SU-DHL-6 (cell line): ENCODE data around the gene KLF2.

Experiments used
- H2AFZ ChIP-seq: fragments of 200-600 bp; sonication (generic); 2 replicates; pipeline ENCODE4 v1.6.1; 2014; ENCODE audit warnings: low read depth, mild to moderate bottlenecking, moderate library complexity, mixed read lengths, antibody characterized with exemption, low read length; ENCODE audit not compliant: severe bottlenecking
- H3F3A ChIP-seq: fragments of 200-600 bp; shearing (Covaris generic); 2 replicates; pipeline ENCODE4 v1.6.0; 2016; ENCODE audit warnings: antibody characterized with exemption, mild to moderate bottlenecking; ENCODE audit not compliant: insufficient read depth
- H3K27ac ChIP-seq: fragments of 200-600 bp; sonication (generic); 2 replicates; pipeline ENCODE4 v1.5.1; 2016; ENCODE audit warnings: low read depth, mild to moderate bottlenecking, low read length, moderate library complexity, mixed read lengths
- H3K27me3 ChIP-seq: fragments of 200-600 bp; sonication (generic), shearing (Covaris generic); 2 replicates; pipeline ENCODE4 v1.6.0; 2014; ENCODE audit warnings: mild to moderate bottlenecking, low read length
- H3K36me3 ChIP-seq: fragments of 200-600 bp; sonication (generic); 2 replicates; pipeline ENCODE4 v1.6.1; 2014; ENCODE audit warnings: mild to moderate bottlenecking, low read length, mixed read lengths
- H3K4me2 ChIP-seq: fragments of 300-600, 200-600 bp; shearing (Covaris generic), sonication (generic); 2 replicates; pipeline ENCODE4 v1.6.0; 2014; ENCODE audit warnings: low read length, low read depth, mild to moderate bottlenecking; ENCODE audit not compliant: poor library complexity, severe bottlenecking
- H3K4me3 ChIP-seq: fragments of 200-600 bp; sonication (generic); 2 replicates; pipeline ENCODE4 v1.5.1; 2014; ENCODE audit warnings: antibody characterized with exemption, low read length, mild to moderate bottlenecking, mixed read lengths; ENCODE audit not compliant: insufficient read depth, poor library complexity, severe bottlenecking
- H3K79me2 ChIP-seq: fragments of 200-600 bp; sonication (generic); 2 replicates; pipeline ENCODE4 v1.6.1; 2014; ENCODE audit warnings: mild to moderate bottlenecking, low read length, moderate library complexity; ENCODE audit not compliant: insufficient read depth
- H3K9ac ChIP-seq: fragments of 200-600 bp; sonication (generic); 2 replicates; pipeline ENCODE4 v1.7.0; 2014; ENCODE audit warnings: mild to moderate bottlenecking, low read length
- H3K9me2 ChIP-seq: fragments of 200-600 bp; sonication (generic); replicated peaks from 2 replicates; pipeline ENCODE4 v1.6.1; 2014; ENCODE audit warnings: low read length; ENCODE audit not compliant: insufficient read depth
- H3K9me3 ChIP-seq: fragments of 200-600 bp; sonication (generic); 2 replicates; pipeline ENCODE4 v1.6.1; 2014; ENCODE audit warnings: low read length, mixed read lengths; ENCODE audit not compliant: insufficient read depth
- H4K20me1 ChIP-seq: fragments of 200-600 bp; sonication (generic); 2 replicates; pipeline ENCODE4 v1.6.1; 2014; ENCODE audit warnings: low read depth, mild to moderate bottlenecking, antibody characterized with exemption, low read length, moderate library complexity, mixed read lengths
- EZH2phosphoT487 ChIP-seq: fragments of 200-600 bp; sonication (generic), shearing (Covaris generic); conservative IDR thresholded peaks from 2 replicates; pipeline ENCODE4 v1.6.1; 2018; ENCODE audit warnings: mild to moderate bottlenecking, antibody characterized with exemption, low read length, moderate library complexity, mixed read lengths
- TF ChIP-seq, protein P1 (sequence below): fragments of 200-600 bp; sonication (generic); IDR thresholded peaks from one replicate; pipeline ENCODE4 v1.5.1; 2017; ENCODE audit warnings: antibody characterized with exemption, mild to moderate bottlenecking, low read length, moderate library complexity; ENCODE audit not compliant: insufficient read depth, poor library complexity, severe bottlenecking

KLF2 gene

DNA sequence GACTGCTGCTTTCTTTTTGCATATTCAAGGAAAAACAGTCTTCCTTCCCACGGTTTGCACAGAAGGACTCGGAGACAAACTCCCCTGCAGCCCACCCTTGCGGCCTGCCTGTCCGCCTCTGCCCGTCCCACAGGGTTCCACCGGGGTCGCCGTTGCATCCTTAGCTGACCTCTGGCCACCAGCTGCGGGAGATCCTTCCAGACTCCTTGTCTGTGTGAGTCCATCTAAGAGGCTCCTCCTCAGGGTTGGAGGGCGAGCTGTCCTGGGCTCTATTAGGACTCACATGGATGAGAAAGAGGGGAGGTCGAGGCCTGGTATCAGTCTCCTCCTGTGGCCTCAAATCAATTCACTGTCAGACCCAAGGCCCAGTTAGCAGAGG, 39.2 kb downstream of the KLF2 start:
- Histone ChIP-seq H4K20me1 (peaks cover 12% of the 10 kb centered on the region; the same call in 1 of the 2 replicates), H2AFZ (no peak overlapping the region), H3K9me3 (no peaks in the 10 kb centered on the region), H3K9me2 (no peaks in the 10 kb centered on the region), H3K4me2 (no peak overlapping the region), H3F3A (peaks cover 15% of the 10 kb centered on the region), H3K79me2 (no peaks in the 10 kb centered on the region; the same call in 1 of the 2 replicates), H3K9ac (no peak overlapping the region), H3K27ac (no peak overlapping the region), H3K4me3 (no peak overlapping the region), H3K27me3 (no peaks in the 10 kb centered on the region), H3K36me3 (no peaks in the 10 kb centered on the region; the same call in 1 of the 2 replicates)
- TF ChIP-seq, protein P1, sequence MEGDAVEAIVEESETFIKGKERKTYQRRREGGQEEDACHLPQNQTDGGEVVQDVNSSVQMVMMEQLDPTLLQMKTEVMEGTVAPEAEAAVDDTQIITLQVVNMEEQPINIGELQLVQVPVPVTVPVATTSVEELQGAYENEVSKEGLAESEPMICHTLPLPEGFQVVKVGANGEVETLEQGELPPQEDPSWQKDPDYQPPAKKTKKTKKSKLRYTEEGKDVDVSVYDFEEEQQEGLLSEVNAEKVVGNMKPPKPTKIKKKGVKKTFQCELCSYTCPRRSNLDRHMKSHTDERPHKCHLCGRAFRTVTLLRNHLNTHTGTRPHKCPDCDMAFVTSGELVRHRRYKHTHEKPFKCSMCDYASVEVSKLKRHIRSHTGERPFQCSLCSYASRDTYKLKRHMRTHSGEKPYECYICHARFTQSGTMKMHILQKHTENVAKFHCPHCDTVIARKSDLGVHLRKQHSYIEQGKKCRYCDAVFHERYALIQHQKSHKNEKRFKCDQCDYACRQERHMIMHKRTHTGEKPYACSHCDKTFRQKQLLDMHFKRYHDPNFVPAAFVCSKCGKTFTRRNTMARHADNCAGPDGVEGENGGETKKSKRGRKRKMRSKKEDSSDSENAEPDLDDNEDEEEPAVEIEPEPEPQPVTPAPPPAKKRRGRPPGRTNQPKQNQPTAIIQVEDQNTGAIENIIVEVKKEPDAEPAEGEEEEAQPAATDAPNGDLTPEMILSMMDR, result no peak
- no peak for TF ChIP-seq EZH2phosphoT487

GRCh38 chr19:16364231-16364865, 39.7 kb downstream of the KLF2 start:
- no peak overlapping the region for H3K9ac ChIP-seq
- H3F3A ChIP-seq, result peaks cover 15% of the 10 kb centered on the region
- no peak overlapping the region for H3K27ac ChIP-seq
- H2AFZ ChIP-seq, result no peak overlapping the region
- H3K79me2 ChIP-seq, result no peaks in the 10 kb centered on the region; the same call in 1 of the 2 replicates
- H4K20me1 ChIP-seq, result peaks cover 14% of the 10 kb centered on the region; the same call in 1 of the 2 replicates
- H3K9me3 ChIP-seq, result no peaks in the 10 kb centered on the region
- no peak overlapping the region for H3K4me3 ChIP-seq
- no peak overlapping the region for H3K4me2 ChIP-seq
- no peaks in the 10 kb centered on the region for H3K27me3 ChIP-seq
- no peaks in the 10 kb centered on the region for H3K9me2 ChIP-seq
- TF ChIP-seq, protein P1, result no peak
- no peak for TF ChIP-seq EZH2phosphoT487
- no peaks in the 10 kb centered on the region; the same call in 1 of the 2 replicates for H3K36me3 ChIP-seq

DNA sequence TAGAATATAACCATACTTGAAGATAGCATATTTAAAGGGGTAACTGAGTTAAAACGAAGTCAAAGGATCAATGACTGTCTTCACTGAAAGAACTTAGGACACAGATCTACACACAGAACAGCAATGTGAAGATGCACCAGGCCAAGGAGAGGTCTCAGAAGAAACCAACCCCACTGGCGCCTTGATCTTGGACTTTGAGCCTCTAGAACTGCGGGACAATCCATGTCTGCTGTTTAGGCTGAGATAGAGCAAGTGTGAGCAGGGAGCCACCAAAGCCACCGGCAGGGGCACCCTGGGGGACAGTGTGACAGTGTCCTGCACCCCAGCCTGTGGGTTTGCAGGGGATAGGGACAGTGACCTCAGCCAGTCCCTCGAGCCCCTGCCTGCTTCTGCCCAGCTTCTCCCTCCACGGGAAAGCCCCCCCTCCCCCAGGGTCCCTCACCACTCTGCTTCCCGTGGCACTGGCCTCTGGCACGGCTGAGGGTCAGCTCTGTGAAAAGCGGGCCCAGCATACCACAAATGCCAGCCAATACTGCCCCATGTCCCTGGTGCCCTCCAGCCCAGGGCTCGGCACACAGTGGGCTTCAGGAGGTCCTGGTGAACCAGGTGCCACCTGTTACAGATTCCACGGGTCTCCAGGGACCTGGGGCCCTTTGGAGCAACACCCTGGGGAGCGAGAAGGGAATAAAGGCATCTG, 40.8 kb downstream of the KLF2 start:
- H4K20me1 ChIP-seq, result peaks cover 16% of the 10 kb centered on the region; the same call in 1 of the 2 replicates
- no peak overlapping the region for H3K9ac ChIP-seq
- TF ChIP-seq EZH2phosphoT487, result no peak
- TF ChIP-seq, protein P1, result no peak
- no peaks in the 10 kb centered on the region for H3K27me3 ChIP-seq
- no peaks in the 10 kb centered on the region for H3K9me3 ChIP-seq
- H3K27ac ChIP-seq, result no peak overlapping the region
- H3K4me3 ChIP-seq, result no peak overlapping the region
- peaks cover 15% of the 10 kb centered on the region for H3F3A ChIP-seq
- H3K36me3 ChIP-seq, result no peaks in the 10 kb centered on the region; the same call in 1 of the 2 replicates
- no peaks in the 10 kb centered on the region for H3K9me2 ChIP-seq
- no peaks in the 10 kb centered on the region; the same call in 1 of the 2 replicates for H3K79me2 ChIP-seq
- no peak overlapping the region for H2AFZ ChIP-seq
- H3K4me2 ChIP-seq, result no peak overlapping the region
